ENCODE results near the gene DDIT3.
A peak's percentile ranks its signal among the peaks of the same experiment; 100 is the strongest.

Gene DDIT3

DNA sequence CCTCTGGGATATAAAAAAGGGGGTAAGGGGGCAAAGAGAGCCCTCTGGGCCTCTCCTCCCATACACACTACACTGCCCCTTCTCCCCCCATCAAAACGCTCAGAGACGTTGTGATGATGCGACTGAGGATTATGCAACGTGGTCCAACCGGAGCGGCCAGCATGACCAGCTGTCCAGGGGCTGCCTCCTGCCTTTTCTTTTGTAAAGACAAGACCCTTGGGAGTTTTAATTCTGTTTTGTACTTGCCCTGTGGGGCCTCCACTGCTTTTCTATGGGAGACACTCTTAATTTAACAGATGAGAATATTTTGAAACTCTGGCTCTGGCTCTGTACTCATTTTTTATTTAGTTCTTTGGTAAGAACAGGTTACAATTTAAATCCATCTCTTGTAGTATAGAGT, 9.5 kb upstream of the DDIT3 start:
- no peak for TF ChIP-seq ZFX (IDR thresholded peaks at IDR 0.05; ENCODE audit: borderline replicate concordance)
- TF ChIP-seq, protein P1, sequence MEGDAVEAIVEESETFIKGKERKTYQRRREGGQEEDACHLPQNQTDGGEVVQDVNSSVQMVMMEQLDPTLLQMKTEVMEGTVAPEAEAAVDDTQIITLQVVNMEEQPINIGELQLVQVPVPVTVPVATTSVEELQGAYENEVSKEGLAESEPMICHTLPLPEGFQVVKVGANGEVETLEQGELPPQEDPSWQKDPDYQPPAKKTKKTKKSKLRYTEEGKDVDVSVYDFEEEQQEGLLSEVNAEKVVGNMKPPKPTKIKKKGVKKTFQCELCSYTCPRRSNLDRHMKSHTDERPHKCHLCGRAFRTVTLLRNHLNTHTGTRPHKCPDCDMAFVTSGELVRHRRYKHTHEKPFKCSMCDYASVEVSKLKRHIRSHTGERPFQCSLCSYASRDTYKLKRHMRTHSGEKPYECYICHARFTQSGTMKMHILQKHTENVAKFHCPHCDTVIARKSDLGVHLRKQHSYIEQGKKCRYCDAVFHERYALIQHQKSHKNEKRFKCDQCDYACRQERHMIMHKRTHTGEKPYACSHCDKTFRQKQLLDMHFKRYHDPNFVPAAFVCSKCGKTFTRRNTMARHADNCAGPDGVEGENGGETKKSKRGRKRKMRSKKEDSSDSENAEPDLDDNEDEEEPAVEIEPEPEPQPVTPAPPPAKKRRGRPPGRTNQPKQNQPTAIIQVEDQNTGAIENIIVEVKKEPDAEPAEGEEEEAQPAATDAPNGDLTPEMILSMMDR (IDR thresholded peaks at IDR 0.05): no peak
- H3K27ac ChIP-seq: peak overlapping the region; percentile 46

DNA sequence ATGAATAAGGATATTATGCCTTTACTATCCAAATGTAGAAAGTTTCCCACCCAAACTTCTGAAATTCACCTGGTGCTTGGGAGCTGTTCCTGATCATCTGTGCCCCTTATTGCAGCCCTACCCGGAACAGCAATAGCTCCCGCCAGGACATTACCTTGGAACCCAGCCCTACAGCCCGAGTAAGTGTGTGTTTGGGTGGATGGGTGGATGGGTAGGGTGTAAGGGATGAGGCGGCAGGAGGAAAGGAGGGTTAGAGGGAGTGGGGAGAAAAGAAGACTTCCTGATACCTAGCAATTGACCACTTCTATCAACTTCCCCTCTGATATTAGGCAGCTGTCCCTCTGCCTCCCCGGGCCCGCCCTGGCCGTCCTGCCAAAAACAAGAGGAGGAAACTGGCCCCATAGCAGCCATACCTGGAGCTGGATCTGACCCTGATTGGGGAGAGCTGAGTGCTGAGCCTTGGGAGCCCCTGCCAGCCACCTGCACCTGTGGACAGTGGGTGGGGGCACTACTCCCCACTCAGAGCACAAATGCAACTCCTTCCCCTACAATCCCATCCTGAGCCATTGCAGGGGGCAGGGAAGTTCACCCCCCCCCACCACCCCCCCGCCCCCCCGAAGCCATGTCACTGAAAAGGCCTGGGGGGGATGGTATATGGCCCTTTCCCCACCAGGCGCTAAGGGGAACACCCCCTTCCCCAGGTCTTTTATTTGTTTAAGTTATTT, 8.7 kb upstream of the DDIT3 start:
- TF ChIP-seq, protein P1 (IDR thresholded peaks at IDR 0.05): no peak
- no peak for TF ChIP-seq ZFX (IDR thresholded peaks at IDR 0.05; ENCODE audit: borderline replicate concordance)
- H3K27ac ChIP-seq: peak overlapping the region; percentile 46

DNA sequence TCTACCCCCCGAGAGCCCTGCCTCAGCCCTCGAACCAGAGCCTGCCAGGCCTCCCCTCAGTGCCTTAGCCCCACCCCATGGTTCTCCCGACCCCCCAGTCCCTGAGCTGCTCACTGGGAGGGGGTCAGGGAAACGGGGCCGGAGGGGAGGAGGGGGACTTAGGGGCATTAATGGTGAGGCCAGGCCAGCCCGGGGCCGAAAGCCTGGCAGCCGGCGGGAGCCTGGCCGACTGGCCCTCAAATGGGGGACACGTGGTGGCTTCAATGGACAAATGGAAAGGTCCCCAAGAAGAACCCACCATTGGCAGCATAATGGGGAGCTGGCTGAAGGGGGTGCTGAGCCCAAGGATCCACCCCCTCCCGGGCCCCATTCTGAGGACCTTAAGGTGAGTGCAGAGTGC, 7.9 kb upstream of the DDIT3 start:
- TF ChIP-seq ZFX (IDR thresholded peaks at IDR 0.05; ENCODE audit: borderline replicate concordance): no peak
- TF ChIP-seq, protein P1 (IDR thresholded peaks at IDR 0.05): no peak
- H3K27ac ChIP-seq: peak overlapping the region; percentile 46; the same call in 1 of the 2 replicates

DNA sequence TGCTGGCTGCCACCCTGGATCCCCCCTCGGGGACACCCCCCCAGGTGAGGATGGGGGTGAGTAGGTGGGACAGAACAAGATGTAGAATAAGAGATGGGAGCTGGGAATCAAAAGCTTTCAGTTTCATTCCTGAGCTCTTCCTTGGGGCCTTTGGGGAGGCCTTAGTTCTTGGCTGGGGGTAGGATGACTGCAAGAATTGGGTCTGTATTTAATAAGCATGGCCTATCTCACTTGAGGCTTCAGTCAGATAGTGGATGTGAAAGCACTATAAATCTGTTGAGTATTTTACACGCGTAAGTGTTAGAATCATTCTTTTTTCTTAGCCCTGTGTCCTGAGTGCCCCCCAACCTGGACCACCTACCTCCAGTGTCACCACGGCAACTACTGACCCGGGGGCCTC, 6.9 kb upstream of the DDIT3 start:
- no peak for TF ChIP-seq ZFX (IDR thresholded peaks at IDR 0.05; ENCODE audit: borderline replicate concordance)
- TF ChIP-seq, protein P1 (IDR thresholded peaks at IDR 0.05): no peak
- peak overlapping the region; percentile 100 for H3K27ac ChIP-seq

DNA sequence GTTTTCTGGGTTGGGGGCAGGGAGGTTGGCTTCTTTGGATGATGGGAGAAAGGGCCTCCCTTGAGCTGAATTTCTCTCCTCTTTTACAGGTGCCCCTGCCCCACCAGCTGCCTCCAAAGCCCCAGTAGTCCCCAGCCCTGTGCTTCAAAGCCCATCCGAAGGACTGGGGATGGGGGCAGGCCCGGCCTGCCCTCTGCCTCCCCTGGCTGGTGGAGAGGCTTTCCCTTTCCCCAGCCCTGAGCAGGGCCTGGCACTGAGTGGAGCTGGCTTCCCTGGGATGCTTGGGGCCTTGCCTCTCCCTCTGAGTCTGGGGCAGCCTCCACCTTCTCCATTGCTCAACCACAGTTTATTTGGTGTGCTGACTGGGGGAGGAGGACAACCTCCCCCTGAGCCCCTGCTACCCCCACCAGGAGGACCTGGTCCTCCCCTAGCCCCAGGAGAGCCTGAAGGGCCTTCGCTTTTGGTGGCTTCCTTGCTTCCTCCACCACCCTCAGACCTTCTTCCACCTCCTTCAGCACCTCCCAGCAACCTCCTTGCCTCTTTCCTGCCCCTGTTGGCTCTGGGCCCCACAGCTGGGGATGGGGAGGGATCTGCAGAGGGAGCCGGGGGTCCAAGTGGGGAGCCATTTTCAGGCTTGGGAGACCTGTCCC, 6.3 kb upstream of the DDIT3 start:
- TF ChIP-seq, protein P1 (IDR thresholded peaks at IDR 0.05): no peak
- no peak for TF ChIP-seq ZFX (IDR thresholded peaks at IDR 0.05; ENCODE audit: borderline replicate concordance)
- peak overlapping the region; percentile 100 for H3K27ac ChIP-seq

DNA sequence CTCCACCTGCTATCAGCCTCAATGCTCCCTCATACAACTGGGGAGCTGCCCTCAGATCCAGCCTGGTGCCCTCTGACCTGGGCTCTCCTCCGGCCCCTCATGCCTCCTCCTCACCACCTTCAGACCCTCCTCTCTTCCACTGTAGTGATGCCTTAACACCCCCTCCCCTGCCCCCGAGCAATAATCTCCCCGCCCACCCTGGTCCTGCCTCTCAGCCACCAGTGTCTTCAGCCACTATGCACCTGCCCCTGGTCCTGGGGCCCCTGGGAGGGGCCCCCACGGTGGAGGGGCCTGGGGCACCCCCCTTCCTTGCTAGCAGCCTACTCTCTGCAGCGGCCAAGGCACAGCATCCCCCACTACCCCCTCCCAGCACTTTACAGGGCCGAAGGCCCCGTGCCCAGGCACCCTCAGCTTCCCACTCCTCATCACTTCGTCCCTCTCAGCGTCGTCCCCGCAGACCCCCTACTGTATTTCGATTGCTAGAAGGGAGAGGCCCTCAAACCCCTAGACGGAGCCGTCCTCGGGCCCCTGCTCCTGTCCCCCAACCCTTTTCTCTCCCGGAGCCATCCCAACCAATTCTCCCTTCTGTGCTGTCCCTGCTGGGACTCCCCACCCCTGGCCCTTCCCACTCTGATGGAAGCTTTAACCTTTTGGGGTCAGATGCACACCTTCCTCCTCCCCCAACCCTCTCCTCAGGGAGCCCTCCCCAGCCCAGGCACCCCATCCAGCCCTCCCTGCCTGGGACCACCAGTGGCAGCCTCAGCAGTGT, 5.5 kb upstream of the DDIT3 start:
- peak overlapping the region; percentile 100 for H3K27ac ChIP-seq
- TF ChIP-seq ZFX (IDR thresholded peaks at IDR 0.05; ENCODE audit: borderline replicate concordance): no peak
- TF ChIP-seq, protein P1 (IDR thresholded peaks at IDR 0.05): no peak

All from 22Rv1 (cell line).